ENCODE measurements around the gene NPSR1.

DNA sequence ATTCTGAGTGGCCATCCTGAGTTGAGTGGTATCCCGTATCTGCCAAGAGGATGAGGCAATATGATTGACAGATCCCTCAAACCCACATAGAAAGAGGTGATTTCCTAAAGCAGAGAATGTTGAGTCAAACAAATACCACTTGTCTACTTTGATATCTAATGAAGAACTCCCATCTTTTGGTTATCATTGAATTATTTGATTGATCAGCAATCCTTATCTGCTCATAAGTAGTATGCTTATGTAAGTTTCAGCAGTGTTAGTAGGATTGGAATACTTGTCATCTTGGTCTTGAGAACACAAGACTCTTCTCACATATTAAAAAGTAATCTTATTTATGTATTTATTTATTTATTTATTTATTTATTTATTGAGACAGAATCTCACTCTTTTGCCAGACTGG, 231.9 kb downstream of the NPSR1 start:
- TF ChIP-seq, protein P1, sequence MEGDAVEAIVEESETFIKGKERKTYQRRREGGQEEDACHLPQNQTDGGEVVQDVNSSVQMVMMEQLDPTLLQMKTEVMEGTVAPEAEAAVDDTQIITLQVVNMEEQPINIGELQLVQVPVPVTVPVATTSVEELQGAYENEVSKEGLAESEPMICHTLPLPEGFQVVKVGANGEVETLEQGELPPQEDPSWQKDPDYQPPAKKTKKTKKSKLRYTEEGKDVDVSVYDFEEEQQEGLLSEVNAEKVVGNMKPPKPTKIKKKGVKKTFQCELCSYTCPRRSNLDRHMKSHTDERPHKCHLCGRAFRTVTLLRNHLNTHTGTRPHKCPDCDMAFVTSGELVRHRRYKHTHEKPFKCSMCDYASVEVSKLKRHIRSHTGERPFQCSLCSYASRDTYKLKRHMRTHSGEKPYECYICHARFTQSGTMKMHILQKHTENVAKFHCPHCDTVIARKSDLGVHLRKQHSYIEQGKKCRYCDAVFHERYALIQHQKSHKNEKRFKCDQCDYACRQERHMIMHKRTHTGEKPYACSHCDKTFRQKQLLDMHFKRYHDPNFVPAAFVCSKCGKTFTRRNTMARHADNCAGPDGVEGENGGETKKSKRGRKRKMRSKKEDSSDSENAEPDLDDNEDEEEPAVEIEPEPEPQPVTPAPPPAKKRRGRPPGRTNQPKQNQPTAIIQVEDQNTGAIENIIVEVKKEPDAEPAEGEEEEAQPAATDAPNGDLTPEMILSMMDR (IDR thresholded peaks at IDR 0.05; ENCODE audit: low read depth, low read length, poor library complexity, severe bottlenecking) = no peak
- TF ChIP-seq EZH2phosphoT487 (IDR thresholded peaks at IDR 0.05; ENCODE audit: borderline replicate concordance, low read length) = no peak

Data from DOHH2 (cell line).